ENCODE data around the gene RBL2.

- TF ChIP-seq CTCF (IDR thresholded peaks at IDR 0.05): no peak
- no peak for TF ChIP-seq POLR2AphosphoS5 (IDR thresholded peaks at IDR 0.05)
- no peak for TF ChIP-seq POLR2A (IDR thresholded peaks at IDR 0.05)
Measured at GRCh38 chr16:53421248-53421647, 13.0 kb upstream of the RBL2 start.
